ENCODE results near the gene ELL2.

DNA sequence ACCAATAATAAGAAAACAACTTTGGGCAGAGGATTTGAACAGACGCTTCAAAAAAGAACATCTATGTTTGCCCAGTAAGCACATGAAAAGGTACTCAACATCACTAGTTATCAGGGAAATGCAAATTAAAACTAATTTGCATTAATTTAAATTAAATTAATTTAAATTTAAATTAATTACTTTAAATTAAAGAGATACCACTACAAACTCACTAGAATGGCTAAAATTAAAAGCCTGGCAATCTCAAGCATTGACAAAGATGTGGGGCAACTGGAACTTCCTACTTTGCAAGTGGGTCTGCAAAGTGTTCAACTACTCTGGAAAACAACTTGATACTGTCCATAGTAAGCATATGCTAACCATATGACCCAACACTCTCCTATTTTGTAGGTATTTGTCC lies 32.1 kb upstream of the ELL2 start:
- TF ChIP-seq CREB5 (CRISPR knock-in tag; IDR thresholded peaks at IDR 0.05; ENCODE audit: low read depth) = no peak
- TF ChIP-seq, protein P1, sequence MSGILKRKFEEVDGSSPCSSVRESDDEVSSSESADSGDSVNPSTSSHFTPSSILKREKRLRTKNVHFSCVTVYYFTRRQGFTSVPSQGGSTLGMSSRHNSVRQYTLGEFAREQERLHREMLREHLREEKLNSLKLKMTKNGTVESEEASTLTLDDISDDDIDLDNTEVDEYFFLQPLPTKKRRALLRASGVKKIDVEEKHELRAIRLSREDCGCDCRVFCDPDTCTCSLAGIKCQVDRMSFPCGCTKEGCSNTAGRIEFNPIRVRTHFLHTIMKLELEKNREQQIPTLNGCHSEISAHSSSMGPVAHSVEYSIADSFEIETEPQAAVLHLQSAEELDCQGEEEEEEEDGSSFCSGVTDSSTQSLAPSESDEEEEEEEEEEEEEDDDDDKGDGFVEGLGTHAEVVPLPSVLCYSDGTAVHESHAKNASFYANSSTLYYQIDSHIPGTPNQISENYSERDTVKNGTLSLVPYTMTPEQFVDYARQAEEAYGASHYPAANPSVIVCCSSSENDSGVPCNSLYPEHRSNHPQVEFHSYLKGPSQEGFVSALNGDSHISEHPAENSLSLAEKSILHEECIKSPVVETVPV (CRISPR knock-in tag; IDR thresholded peaks at IDR 0.05) = no peak
